ENCODE measurements around the gene C1orf21.

DNA sequence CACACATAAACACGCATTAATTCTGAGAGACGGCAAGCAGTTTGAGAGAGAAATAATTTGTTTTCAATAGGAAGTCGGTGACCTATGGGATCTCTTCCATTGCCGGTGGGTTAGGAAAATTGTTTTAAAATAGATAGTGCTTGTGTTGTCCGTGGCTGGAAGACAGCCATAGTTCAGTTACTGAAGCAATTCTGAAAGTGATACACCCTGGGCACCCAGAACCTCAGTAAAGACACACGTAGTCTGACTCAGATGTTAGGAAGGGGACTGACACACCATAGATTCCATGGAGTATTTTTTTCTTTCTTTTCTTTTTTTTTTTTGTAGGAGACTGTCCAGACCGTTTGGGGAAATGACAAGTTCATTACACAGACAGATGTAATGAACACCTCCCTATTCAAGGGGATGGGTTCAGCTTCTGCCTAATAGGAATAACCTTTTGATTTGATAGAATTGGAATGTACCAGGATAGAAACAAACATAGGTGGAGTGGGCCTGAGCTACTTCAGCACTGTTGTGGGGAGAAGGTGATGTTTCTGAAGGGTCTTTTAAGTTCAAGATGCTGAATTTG, 1.6 kb downstream of the C1orf21 start:
- TF ChIP-seq SMAD4 (CRISPR knock-in tag; IDR thresholded peaks at IDR 0.05) = no peak
- TF ChIP-seq, protein P1, sequence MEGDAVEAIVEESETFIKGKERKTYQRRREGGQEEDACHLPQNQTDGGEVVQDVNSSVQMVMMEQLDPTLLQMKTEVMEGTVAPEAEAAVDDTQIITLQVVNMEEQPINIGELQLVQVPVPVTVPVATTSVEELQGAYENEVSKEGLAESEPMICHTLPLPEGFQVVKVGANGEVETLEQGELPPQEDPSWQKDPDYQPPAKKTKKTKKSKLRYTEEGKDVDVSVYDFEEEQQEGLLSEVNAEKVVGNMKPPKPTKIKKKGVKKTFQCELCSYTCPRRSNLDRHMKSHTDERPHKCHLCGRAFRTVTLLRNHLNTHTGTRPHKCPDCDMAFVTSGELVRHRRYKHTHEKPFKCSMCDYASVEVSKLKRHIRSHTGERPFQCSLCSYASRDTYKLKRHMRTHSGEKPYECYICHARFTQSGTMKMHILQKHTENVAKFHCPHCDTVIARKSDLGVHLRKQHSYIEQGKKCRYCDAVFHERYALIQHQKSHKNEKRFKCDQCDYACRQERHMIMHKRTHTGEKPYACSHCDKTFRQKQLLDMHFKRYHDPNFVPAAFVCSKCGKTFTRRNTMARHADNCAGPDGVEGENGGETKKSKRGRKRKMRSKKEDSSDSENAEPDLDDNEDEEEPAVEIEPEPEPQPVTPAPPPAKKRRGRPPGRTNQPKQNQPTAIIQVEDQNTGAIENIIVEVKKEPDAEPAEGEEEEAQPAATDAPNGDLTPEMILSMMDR (IDR thresholded peaks at IDR 0.05) = no peak
- no peak for TF ChIP-seq JUN (CRISPR knock-in tag; IDR thresholded peaks at IDR 0.05)
- TF ChIP-seq, protein P2, sequence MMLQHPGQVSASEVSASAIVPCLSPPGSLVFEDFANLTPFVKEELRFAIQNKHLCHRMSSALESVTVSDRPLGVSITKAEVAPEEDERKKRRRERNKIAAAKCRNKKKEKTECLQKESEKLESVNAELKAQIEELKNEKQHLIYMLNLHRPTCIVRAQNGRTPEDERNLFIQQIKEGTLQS (CRISPR knock-in tag; conservative IDR thresholded peaks at IDR 0.05) = no peak
- TF ChIP-seq, protein P3, sequence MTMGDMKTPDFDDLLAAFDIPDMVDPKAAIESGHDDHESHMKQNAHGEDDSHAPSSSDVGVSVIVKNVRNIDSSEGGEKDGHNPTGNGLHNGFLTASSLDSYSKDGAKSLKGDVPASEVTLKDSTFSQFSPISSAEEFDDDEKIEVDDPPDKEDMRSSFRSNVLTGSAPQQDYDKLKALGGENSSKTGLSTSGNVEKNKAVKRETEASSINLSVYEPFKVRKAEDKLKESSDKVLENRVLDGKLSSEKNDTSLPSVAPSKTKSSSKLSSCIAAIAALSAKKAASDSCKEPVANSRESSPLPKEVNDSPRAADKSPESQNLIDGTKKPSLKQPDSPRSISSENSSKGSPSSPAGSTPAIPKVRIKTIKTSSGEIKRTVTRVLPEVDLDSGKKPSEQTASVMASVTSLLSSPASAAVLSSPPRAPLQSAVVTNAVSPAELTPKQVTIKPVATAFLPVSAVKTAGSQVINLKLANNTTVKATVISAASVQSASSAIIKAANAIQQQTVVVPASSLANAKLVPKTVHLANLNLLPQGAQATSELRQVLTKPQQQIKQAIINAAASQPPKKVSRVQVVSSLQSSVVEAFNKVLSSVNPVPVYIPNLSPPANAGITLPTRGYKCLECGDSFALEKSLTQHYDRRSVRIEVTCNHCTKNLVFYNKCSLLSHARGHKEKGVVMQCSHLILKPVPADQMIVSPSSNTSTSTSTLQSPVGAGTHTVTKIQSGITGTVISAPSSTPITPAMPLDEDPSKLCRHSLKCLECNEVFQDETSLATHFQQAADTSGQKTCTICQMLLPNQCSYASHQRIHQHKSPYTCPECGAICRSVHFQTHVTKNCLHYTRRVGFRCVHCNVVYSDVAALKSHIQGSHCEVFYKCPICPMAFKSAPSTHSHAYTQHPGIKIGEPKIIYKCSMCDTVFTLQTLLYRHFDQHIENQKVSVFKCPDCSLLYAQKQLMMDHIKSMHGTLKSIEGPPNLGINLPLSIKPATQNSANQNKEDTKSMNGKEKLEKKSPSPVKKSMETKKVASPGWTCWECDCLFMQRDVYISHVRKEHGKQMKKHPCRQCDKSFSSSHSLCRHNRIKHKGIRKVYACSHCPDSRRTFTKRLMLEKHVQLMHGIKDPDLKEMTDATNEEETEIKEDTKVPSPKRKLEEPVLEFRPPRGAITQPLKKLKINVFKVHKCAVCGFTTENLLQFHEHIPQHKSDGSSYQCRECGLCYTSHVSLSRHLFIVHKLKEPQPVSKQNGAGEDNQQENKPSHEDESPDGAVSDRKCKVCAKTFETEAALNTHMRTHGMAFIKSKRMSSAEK (CRISPR knock-in tag; IDR thresholded peaks at IDR 0.05; ENCODE audit: borderline replicate concordance) = no peak
- no peak for TF ChIP-seq FOXJ3 (CRISPR knock-in tag; IDR thresholded peaks at IDR 0.05; ENCODE audit: borderline replicate concordance)
- TF ChIP-seq, protein P4, sequence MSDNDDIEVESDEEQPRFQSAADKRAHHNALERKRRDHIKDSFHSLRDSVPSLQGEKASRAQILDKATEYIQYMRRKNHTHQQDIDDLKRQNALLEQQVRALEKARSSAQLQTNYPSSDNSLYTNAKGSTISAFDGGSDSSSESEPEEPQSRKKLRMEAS (CRISPR knock-in tag; IDR thresholded peaks at IDR 0.05) = no peak
- no peak for TF ChIP-seq TP53 (CRISPR knock-in tag; IDR thresholded peaks at IDR 0.05)
- TF ChIP-seq, protein P5, sequence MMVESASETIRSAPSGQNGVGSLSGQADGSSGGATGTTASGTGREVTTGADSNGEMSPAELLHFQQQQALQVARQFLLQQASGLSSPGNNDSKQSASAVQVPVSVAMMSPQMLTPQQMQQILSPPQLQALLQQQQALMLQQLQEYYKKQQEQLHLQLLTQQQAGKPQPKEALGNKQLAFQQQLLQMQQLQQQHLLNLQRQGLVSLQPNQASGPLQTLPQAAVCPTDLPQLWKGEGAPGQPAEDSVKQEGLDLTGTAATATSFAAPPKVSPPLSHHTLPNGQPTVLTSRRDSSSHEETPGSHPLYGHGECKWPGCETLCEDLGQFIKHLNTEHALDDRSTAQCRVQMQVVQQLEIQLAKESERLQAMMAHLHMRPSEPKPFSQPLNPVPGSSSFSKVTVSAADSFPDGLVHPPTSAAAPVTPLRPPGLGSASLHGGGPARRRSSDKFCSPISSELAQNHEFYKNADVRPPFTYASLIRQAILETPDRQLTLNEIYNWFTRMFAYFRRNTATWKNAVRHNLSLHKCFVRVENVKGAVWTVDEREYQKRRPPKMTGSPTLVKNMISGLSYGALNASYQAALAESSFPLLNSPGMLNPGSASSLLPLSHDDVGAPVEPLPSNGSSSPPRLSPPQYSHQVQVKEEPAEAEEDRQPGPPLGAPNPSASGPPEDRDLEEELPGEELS (CRISPR knock-in tag; IDR thresholded peaks at IDR 0.05) = no peak
- no peak for TF ChIP-seq SMAD3 (CRISPR knock-in tag; IDR thresholded peaks at IDR 0.05; ENCODE audit: borderline replicate concordance)
- TF ChIP-seq GABPB1 (CRISPR knock-in tag; IDR thresholded peaks at IDR 0.05) = no peak
- no peak for TF ChIP-seq TEAD4 (CRISPR knock-in tag; IDR thresholded peaks at IDR 0.05)
- TF ChIP-seq, protein P6, sequence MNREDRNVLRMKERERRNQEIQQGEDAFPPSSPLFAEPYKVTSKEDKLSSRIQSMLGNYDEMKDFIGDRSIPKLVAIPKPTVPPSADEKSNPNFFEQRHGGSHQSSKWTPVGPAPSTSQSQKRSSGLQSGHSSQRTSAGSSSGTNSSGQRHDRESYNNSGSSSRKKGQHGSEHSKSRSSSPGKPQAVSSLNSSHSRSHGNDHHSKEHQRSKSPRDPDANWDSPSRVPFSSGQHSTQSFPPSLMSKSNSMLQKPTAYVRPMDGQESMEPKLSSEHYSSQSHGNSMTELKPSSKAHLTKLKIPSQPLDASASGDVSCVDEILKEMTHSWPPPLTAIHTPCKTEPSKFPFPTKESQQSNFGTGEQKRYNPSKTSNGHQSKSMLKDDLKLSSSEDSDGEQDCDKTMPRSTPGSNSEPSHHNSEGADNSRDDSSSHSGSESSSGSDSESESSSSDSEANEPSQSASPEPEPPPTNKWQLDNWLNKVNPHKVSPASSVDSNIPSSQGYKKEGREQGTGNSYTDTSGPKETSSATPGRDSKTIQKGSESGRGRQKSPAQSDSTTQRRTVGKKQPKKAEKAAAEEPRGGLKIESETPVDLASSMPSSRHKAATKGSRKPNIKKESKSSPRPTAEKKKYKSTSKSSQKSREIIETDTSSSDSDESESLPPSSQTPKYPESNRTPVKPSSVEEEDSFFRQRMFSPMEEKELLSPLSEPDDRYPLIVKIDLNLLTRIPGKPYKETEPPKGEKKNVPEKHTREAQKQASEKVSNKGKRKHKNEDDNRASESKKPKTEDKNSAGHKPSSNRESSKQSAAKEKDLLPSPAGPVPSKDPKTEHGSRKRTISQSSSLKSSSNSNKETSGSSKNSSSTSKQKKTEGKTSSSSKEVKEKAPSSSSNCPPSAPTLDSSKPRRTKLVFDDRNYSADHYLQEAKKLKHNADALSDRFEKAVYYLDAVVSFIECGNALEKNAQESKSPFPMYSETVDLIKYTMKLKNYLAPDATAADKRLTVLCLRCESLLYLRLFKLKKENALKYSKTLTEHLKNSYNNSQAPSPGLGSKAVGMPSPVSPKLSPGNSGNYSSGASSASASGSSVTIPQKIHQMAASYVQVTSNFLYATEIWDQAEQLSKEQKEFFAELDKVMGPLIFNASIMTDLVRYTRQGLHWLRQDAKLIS (CRISPR knock-in tag; IDR thresholded peaks at IDR 0.05; ENCODE audit: borderline replicate concordance) = no peak

All from WTC11 (cell line).